GM18951 (cell line): ENCODE measurements around the gene SEH1L.
A peak's percentile ranks its signal among the peaks of the same experiment; 100 is the strongest.
"Not testable (repeated sequence)": the region's sequence is repeated elsewhere in the genome, so short reads cannot be mapped to it uniquely, and the experiment has no call there.

Experiments used
- POLR2A ChIP-seq: IDR thresholded peaks from 4 replicates; pipeline ENCODE4 v1.6.1; 2011; ENCODE audit warnings: mild to moderate bottlenecking; ENCODE audit not compliant: insufficient read length, insufficient read depth; ENCODE audit errors: extremely low read depth
- in situ Hi-C: fragments of 300-500 bp; cut with MboI; formaldehyde crosslinking; loops from one replicate; pipeline ENCODE4 v1.12.0; 2022; ENCODE audit warnings: low sequenced_read_pairs, mixed read lengths, inconsistent platforms; ENCODE audit not compliant: unreplicated experiment

Gene SEH1L

GRCh38 chr18:12947285-12948049, at the start of gene SEH1L:
Gene SEH1L, plus strand, starts transcription at chr18:12948011. Its CDS starts 111 bp downstream, at chr18:12948122.
- in situ Hi-C loops: loop anchor here (25.0 kb wide), 1 partner anchor 560 kb away; the partner anchor contains the start of gene AFG3L2
- TF ChIP-seq POLR2A: peak; percentile 55

- in situ Hi-C loops: not testable (repeated sequence)
These were observed 46.6 kb upstream of the SEH1L start for GRCh38 chr18:12901208-12901607.

- in situ Hi-C loops: no loop called here
- no peak for TF ChIP-seq POLR2A
These were observed 43.7 kb upstream of the SEH1L start for GRCh38 chr18:12904012-12904516.

GRCh38 chr18:12906119-12906518, 41.7 kb upstream of the SEH1L start:
- no peak for TF ChIP-seq POLR2A
- in situ Hi-C loops: no loop called here

- in situ Hi-C loops: no loop called here
- no peak for TF ChIP-seq POLR2A
These were observed 41.0 kb upstream of the SEH1L start for GRCh38 chr18:12906773-12907172.

- no peak for TF ChIP-seq POLR2A
- in situ Hi-C loops: no loop called here
These were observed 40.4 kb upstream of the SEH1L start for GRCh38 chr18:12907258-12907925.

- TF ChIP-seq POLR2A: no peak
- in situ Hi-C loops: no loop called here
These were observed 39.1 kb upstream of the SEH1L start for GRCh38 chr18:12908706-12909105.

GRCh38 chr18:12911025-12911928, 36.5 kb upstream of the SEH1L start:
- no peak for TF ChIP-seq POLR2A
- in situ Hi-C loops: no loop called here

- in situ Hi-C loops: no loop called here
- no peak for TF ChIP-seq POLR2A
These were observed 35.7 kb upstream of the SEH1L start for GRCh38 chr18:12911929-12912703.

- in situ Hi-C loops: no loop called here
- no peak for TF ChIP-seq POLR2A
These were observed 26.6 kb upstream of the SEH1L start for GRCh38 chr18:12921178-12921577.

- in situ Hi-C loops: no loop called here
- no peak for TF ChIP-seq POLR2A
These were observed 25.5 kb upstream of the SEH1L start for GRCh38 chr18:12922266-12922665.

GRCh38 chr18:12924616-12925015, 23.2 kb upstream of the SEH1L start:
- in situ Hi-C loops: loop anchor here (25.0 kb wide), 1 partner anchor 537 kb away; the partner anchor contains the start of gene AFG3L2
- no peak for TF ChIP-seq POLR2A
